KG1 (cell line): ENCODE measurements around the gene ADAP1.
"Not testable (repeated sequence)": the region's sequence is repeated elsewhere in the genome, so short reads cannot be mapped to it uniquely, and the experiment has no call there.

Source experiments
- DNase-seq: peaks from one replicate; lab custom pipeline; 2025; lab: John Stamatoyannopoulos, UW

ADAP1 gene

GRCh38 chr7:938546-939185 is 15.8 kb downstream of the ADAP1 start:
- DNase-seq, result no peak

- DNase-seq, result no peak
Observed at GRCh38 chr7:937856-938484, 16.5 kb downstream of the ADAP1 start.

GRCh38 chr7:936386-937054 is 18.0 kb downstream of the ADAP1 start:
- no peak for DNase-seq

- DNase-seq, result no peak
Observed at GRCh38 chr7:935874-936385, 18.6 kb downstream of the ADAP1 start.

DNA sequence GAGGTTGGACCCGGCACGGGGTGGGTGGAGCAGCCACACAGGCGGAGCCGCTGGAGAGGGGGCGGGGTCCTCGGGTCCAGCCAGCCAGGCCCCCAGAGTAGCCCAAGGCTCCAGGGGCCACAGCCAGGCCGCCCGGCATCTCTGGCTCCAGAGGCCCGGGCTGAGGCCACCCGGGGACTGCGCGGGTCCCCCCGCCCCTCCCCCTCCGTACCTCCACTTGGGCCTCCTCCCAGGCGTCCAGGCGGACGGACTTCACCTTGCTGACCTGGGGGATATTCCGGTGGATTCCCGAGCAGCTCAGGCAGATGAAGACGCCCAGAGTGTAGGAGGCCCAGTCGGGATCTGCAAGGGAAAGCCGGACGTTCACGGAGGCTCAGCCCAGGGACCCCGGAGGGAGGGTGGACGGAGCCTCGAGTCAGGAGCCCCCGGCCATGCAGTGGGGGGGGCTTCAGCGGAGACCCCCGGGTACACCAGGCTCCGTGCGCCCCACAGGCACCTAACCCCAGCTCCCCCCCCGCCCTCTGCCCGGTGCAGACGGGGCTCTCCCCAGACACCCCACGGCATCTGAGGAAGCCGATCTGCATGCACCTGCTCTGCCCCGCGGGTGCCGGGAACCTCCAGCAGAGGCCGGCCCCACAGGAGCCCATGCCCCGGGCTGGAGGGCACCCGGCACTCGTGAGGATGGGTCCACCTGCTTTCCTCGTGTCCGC is 19.2 kb downstream of the ADAP1 start:
- DNase-seq, result no peak

DNA sequence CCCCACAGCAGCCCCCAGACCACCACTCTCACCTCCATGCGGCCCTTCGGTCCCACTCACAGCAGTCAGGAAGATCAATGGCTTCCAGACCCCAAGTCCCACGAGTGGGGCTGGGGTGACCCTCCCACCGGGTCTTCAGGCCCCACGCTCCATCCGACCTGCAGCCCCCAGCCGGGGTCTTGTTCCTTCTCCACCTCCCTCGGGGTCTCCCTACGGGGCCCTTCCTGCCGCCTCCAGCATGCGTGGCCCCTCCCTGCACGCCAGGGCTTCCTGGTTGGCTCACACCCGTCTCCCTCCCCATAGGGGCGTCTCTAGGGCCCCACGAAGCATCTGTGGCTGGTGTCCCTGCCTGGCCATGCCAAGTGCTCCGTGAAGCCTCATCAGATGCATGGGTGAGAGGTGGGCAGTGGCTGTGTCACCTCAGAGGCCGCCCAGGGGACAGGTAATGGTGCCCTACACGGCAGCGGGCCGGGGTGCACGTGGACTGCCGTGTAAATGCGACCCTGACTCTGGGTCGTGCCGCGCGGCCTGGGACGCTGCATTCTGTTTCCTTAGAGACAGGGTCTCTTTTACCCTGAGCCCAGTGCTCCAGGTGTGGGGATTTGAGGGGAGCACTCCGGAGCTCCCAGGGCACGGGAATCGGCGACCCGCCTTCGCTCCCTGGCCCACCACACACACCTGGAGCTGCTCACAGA is 19.9 kb downstream of the ADAP1 start:
- DNase-seq, result no peak

GRCh38 chr7:932651-932975 is 21.9 kb downstream of the ADAP1 start:
- no peak for DNase-seq

GRCh38 chr7:931871-932650 is 22.4 kb downstream of the ADAP1 start:
- DNase-seq, result no peak

- no peak for DNase-seq
Observed at GRCh38 chr7:930975-931758, 23.3 kb downstream of the ADAP1 start.

- no peak for DNase-seq
Observed at GRCh38 chr7:929311-929711, 25.2 kb downstream of the ADAP1 start.

- DNase-seq, result no peak
Observed at GRCh38 chr7:927031-927671, 27.3 kb downstream of the ADAP1 start.

- DNase-seq, result no peak
Observed at GRCh38 chr7:926061-927030, 28.1 kb downstream of the ADAP1 start.

DNA sequence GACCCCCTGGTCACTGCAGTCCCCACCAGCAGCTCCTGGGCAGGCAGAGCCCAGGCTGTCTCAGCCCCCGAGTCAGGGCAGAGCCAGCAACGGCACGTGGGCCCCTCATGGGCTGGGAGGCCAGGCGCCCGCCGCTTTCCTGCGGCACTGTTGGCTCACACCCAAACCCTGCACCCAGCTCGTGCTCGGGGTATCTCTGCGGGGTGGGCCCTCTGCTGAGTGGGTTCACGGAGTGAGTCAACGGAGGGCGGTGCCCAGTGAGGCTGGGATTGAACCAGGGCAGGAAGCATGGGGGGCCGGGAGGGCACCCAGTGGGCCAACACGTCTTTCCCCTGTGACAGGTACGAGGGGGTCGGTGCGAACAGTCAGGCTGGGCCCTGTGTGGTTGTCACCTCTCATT is 28.9 kb downstream of the ADAP1 start:
- DNase-seq, result no peak

DNA sequence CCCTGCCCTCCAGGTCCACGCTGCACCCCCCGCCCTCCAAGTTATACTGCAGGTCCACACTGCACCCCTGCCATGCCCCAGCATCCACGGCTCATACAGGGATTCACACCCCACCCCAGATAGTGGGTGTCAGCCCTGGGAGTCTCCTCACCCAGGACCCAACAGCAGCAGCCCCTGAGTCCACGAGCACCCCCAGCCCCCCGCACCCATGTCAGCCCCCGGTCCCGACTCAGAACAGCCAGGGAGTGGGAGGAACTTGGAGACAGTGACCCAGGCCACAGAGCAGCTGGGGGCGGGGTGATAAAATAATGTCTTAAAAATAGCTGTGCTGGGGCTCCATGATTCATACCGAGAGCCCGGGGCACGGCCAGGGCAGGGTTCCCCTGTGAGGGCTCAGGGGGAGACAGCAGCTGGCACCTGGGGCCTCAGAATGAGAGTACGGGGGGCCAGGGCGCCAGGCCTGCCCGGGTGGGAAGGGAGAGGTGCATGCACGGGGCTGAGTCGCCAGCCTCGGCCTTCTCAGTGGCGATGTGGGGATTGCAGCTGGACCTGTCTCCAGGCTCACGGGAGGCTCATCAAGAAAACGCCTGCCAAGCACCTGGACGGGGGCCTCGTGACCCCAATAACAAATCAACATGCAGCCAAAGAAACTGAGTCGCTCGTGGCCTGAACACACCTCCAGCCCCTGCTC is 29.8 kb downstream of the ADAP1 start:
- DNase-seq, result peak; percentile 37

- DNase-seq, result not testable (repeated sequence)
Observed at GRCh38 chr7:924042-924441, 30.4 kb downstream of the ADAP1 start.

DNA sequence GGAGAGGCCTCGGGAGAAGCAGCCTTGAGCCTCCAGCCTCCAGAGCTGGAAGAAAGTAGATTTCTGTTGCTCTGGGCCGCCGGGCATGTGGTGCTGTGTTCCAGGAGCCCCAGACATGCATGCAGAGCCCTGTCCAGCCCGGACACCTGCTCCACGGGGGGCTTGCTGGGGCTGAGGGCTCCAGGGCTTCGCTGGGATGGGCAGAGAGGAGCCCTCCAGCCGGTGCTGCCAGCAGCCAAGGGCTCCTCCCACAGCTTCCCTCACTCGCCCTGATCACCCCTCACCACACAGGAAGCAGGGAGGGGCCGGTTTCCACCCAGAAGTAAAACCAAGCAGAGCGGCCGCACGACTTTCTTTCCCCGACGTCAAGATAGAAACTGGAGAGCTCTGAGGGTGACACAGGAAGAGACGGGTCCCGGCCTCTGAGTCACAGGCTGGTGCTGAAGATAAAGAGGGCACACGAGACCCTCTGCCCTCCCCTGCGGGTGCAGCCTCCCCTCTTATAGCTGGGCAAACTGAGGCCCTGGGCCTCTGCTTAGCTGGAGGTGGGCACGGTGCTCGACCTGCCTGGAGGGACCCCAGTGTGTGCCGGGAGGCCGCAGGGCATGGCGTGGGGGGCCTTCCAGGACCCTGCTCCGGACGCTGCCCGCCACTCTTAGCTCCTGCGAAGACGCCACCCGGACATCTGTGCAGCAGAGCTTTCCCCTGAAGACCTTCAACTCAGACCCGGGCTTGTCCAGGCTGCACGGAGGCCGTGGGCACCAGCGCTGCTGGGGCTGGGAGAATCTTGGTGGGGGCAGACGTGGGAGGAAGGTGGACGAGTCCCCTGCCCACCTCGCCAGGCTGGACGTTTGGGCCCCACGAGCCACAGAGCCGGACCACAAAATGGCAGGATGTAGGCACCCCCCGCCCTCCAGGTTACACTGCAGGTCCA is 31.1 kb downstream of the ADAP1 start:
- DNase-seq, result peak; percentile 79
